GM19397 (cell line): ENCODE measurements around the gene LPCAT1.

ENCODE experiments used
- ATAC-seq: cut with Tn5 transposase; IDR thresholded peaks from one replicate; pipeline ENCODE4 v1.9.1; 2021; ENCODE audit warnings: mild to moderate bottlenecking, moderate library complexity; ENCODE audit not compliant: unreplicated experiment

LPCAT1 gene

GRCh38 chr5:1414311-1415058, 109.3 kb downstream of the LPCAT1 start:
- no peak for ATAC-seq

- no peak for ATAC-seq
Measured at GRCh38 chr5:1413611-1414241, 110.0 kb downstream of the LPCAT1 start.

- no peak for ATAC-seq
Measured at GRCh38 chr5:1413211-1413610, 110.5 kb downstream of the LPCAT1 start.

DNA sequence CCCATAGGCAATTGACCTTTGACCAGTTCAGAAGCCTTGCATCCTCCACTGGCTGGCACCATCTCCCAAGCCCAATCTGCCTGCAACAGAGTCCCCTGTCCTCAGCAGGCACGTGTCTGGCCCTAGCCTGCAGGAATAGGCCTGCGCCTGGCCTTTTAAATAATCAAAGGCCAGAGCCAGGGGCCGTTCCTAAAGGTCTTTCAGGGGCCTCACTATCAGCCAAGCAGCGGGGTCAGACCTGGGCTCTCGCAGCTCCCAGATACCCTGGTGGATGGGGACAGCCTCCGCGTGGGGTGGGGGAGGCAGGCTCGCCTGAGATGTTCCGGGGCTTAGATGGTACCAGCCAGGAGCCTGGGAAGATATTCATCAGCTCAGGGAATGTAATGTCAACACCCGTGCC, 111.1 kb downstream of the LPCAT1 start:
- no peak for ATAC-seq

- ATAC-seq: no peak
Measured at GRCh38 chr5:1412163-1412562, 111.6 kb downstream of the LPCAT1 start.
